C4-2B (cell line): ENCODE data around the gene MOXD1.

ENCODE experiments used
- H3K27ac ChIP-seq: fragments of 450-650 bp; 2 replicates; pipeline ENCODE4 v1.5.1; 2017
- ZFX ChIP-seq: fragments of 450-650 bp; IDR thresholded peaks from 2 replicates; pipeline ENCODE4 v1.6.1; 2017
- TF ChIP-seq, protein P1 (sequence below): fragments of 450-650 bp; conservative IDR thresholded peaks from 2 replicates; pipeline ENCODE4 v1.5.1; 2017; ENCODE audit warnings: mild to moderate bottlenecking

The MOXD1 gene

DNA sequence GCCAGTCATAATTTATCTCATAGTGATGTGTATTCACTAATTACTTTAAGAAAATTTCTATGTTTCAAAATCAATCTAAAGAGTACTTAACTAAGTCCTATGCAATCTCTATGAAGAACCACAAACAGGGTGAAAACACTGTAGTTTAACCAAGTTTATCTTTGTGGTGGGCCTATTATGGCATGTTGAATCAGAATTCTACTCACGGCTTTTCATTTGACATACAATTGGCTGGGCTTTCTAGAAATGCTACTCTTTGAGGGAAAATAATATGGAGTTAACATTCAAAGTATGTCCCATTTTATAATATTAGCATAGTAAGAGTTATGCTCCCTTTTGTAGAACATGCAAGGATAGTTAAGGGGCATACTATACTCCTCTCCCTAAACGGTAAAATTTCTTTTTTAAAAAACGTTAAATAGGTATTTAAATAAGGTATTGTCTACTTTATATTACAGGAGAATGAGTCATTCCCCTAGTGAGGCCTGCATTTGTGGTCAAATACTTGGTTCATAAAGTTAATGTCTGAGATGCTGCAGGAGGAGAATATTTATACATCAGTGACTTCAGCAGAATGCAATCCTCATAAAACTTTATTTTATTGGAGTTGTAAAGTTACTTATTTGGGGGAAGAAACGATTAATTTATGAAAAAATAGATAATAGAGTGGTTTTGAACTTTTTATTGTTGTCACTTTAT, 1.8 kb downstream of the MOXD1 start:
- no peak overlapping the region for H3K27ac ChIP-seq
- TF ChIP-seq ZFX: no peak
- TF ChIP-seq, protein P1, sequence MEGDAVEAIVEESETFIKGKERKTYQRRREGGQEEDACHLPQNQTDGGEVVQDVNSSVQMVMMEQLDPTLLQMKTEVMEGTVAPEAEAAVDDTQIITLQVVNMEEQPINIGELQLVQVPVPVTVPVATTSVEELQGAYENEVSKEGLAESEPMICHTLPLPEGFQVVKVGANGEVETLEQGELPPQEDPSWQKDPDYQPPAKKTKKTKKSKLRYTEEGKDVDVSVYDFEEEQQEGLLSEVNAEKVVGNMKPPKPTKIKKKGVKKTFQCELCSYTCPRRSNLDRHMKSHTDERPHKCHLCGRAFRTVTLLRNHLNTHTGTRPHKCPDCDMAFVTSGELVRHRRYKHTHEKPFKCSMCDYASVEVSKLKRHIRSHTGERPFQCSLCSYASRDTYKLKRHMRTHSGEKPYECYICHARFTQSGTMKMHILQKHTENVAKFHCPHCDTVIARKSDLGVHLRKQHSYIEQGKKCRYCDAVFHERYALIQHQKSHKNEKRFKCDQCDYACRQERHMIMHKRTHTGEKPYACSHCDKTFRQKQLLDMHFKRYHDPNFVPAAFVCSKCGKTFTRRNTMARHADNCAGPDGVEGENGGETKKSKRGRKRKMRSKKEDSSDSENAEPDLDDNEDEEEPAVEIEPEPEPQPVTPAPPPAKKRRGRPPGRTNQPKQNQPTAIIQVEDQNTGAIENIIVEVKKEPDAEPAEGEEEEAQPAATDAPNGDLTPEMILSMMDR: no peak

DNA sequence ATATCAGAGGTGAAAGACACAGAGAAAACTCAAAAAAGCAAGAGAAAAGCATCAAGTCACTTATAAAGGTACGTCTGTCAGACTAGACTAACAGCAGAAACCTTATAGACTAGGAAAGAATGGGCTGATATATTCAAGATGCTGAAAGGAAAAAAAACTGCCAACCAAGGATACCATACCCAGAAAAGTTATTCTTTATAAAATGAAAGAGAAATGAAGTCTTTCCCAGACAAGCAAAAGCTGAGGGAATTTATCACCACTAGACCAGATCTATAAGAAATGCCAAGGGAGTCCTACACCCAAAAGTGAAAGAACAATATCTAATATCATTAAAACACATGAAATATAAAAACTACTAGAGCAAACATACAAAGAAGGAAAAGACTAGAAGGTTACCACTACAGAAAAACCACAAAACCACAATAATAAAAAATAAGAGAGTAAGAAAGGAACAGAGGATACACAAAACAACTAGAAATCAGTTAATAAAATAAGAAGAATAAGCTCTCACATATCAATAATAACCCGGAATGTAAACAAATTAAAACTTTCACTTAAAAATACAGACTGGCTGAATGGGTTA, 6.2 kb downstream of the MOXD1 start:
- TF ChIP-seq, protein P1: no peak
- TF ChIP-seq ZFX: no peak
- no peak overlapping the region for H3K27ac ChIP-seq

DNA sequence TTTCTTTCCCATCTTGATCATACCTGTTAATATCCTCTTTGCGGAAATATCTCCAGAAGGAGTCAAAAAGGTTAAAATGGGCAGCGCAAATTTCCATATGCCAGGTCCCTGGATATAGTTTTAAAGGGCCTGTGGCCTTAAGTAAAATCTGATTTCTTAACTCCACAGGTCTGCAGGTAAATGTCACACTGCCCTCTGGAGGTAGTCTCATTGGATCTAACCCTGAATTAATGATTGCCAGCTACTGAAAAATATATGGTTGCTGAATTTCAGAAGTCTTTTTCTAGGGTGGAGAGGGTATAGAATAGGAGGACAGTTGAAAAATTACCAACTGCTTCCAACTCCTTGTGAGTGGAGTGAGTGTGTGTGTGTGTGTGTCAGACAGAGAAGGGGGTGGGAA, 8.5 kb downstream of the MOXD1 start:
- TF ChIP-seq, protein P1: peak; percentile 48
- no peak for TF ChIP-seq ZFX
- no peak overlapping the region for H3K27ac ChIP-seq

DNA sequence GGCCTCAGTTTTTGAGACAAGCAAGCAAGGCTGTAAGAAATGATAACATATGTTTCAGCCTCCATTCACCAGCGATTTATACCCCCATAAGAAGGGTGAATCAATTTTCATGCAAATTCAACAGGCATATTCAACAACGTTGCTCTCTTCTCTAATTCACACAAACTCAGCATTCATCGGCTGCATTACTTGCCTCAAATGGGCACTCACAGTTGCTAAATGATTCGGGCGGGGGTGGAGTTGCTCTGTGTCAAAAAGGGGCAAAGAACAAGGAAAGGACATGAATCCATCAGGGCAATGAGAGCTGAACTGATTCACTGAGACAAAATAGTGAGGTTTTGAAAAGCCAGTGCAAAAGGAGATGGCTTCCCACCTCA, 9.0 kb downstream of the MOXD1 start:
- no peak for TF ChIP-seq ZFX
- TF ChIP-seq, protein P1: no peak
- no peak overlapping the region for H3K27ac ChIP-seq

DNA sequence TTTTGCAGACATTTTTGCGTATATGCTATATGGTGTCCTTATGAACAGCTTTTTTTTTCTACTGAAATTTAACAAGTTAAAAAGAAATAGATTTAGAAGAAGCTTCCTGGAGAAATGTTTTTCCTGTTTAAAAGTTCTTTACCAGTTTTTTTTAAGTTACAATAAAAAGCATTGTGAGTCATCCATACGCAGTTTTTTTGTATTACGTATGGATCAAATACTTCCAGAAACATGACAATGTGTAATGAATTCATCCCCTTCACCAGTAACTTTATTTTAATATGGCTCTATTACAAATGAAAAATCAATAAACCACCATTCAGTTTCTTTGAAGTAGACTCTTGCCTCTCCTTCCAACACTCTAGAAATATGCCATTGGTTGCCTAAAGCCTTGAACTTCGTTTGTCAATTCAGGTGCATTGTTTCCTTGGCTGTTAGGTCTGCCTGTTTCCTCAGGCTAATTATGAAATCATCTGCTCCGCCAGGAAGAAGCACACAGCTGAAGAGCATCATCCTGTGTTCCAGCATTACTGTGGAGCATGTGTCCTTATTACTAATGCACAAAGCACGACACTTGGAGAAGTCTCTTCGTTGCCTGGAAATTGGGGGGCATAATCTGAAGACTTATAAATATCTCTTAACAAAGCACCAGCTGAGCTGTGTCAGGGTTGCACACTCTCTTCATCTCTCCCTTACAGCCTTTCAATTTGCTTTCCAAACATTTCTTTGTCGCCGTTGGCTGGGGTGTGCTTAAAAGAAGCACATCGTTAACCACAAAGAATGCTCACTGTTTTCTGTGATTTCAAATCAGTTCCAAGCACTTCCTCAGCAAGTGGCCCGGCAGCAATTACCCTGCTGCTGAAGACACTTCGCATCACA, 9.6 kb downstream of the MOXD1 start:
- no peak overlapping the region for H3K27ac ChIP-seq
- TF ChIP-seq, protein P1: no peak
- no peak for TF ChIP-seq ZFX

DNA sequence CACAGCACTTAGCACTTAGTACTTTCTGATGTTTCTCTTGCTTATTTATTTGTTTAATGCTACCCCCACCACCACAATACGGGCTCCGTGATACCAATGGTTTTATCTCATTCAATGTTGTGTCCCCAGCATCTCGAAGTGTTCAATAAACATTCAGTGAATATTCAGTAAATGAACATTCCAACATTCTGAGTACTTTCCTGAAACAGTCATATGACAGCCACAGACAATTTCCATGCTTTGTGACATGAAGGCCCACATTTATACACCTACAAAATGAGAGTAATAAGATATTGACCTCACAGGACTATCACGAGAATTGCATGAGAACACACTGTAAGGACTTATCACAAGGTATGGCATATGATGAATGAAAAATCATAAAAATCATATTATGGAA, 10.8 kb downstream of the MOXD1 start:
- TF ChIP-seq, protein P1: no peak
- no peak for TF ChIP-seq ZFX
- no peak overlapping the region for H3K27ac ChIP-seq

DNA sequence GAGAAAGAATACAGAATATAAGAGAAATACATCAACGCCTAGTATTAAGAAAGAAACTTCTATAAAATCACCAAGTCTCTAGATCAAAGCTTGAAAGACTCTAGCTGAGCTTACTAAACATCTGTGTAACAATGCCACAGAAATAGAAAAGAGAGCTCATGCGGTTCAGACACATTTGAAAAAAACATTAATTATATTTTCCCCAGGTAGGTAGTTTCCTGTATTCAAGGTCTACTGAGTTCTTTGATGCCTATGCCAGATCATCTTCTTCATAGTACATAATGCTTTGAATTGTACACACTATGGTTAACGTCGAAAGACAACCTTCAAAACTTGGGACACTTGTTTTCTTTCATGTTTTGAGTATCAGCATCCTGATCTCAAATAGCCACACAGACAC, 11.3 kb downstream of the MOXD1 start:
- no peak overlapping the region for H3K27ac ChIP-seq
- no peak for TF ChIP-seq ZFX
- TF ChIP-seq, protein P1: no peak
